Endodermal cell (in vitro differentiated cells): ENCODE data around the gene ZNF705A. TPM values are rescaled to one million over a fixed set of nuclear protein-coding genes. Genes with fewer than 3 reads are reported as not detected.
A peak's percentile ranks its signal among the peaks of the same experiment; 100 is the strongest.
"Not testable (repeated sequence)": the region's sequence is repeated elsewhere in the genome, so short reads cannot be mapped to it uniquely, and the experiment has no call there.

ENCODE experiments used
- DNase-seq: peaks from one replicate; pipeline ENCODE4 v3.0.0-alpha.2; 2017
- H3K27ac ChIP-seq: 2 replicates; pipeline ENCODE4 v1.5.1; 2013; ENCODE audit warnings: mild to moderate bottlenecking, low read depth, low read length, moderate library complexity
- H3K27me3 ChIP-seq: 2 replicates; pipeline ENCODE4 v1.6.1; 2013; ENCODE audit warnings: mild to moderate bottlenecking, low read length, moderate library complexity; ENCODE audit not compliant: insufficient read depth, control insufficient read depth, poor library complexity, severe bottlenecking
- H3K36me3 ChIP-seq: 2 replicates; pipeline ENCODE4 v1.7.0; 2013; ENCODE audit warnings: mild to moderate bottlenecking, low read length, moderate library complexity; ENCODE audit not compliant: control insufficient read depth, insufficient read depth
- H3K4me1 ChIP-seq: one replicate; pipeline ENCODE4 v1.7.0; 2013; ENCODE audit warnings: low read length; ENCODE audit not compliant: control insufficient read depth, insufficient read depth
- H3K4me3 ChIP-seq: 2 replicates; pipeline ENCODE4 v1.5.1; 2013; ENCODE audit warnings: mild to moderate bottlenecking, low read length, moderate library complexity
- H3K9ac ChIP-seq: 2 replicates; pipeline ENCODE4 v1.6.1; 2013; ENCODE audit warnings: mild to moderate bottlenecking, low read length, moderate library complexity; ENCODE audit not compliant: poor library complexity, severe bottlenecking; ENCODE audit errors: extremely low read depth
- H3K9me3 ChIP-seq: 2 replicates; pipeline ENCODE4 v1.6.1; 2013; ENCODE audit warnings: mild to moderate bottlenecking, low read length, moderate library complexity; ENCODE audit not compliant: control insufficient read depth
- H3K27ac Mint-ChIP-seq: 2 replicates; pipeline ENCODE4 v1.8.0; 2020; ENCODE audit warnings: mixed read lengths
- H3K27me3 Mint-ChIP-seq: 2 replicates; pipeline ENCODE4 v1.8.0; 2021; ENCODE audit warnings: mild to moderate bottlenecking, mixed read lengths; ENCODE audit not compliant: insufficient read depth
- H3K36me3 Mint-ChIP-seq: 2 replicates; pipeline ENCODE4 v1.8.0; 2020; ENCODE audit warnings: low read depth, mixed read lengths
- H3K4me1 Mint-ChIP-seq: 2 replicates; pipeline ENCODE4 v1.8.0; 2020; ENCODE audit warnings: mixed read lengths
- H3K4me3 Mint-ChIP-seq: 2 replicates; pipeline ENCODE4 v1.8.0; 2020; ENCODE audit warnings: mild to moderate bottlenecking, moderate library complexity, mixed read lengths
- H3K9me3 Mint-ChIP-seq: 2 replicates; pipeline ENCODE4 v1.8.0; 2020; ENCODE audit warnings: mild to moderate bottlenecking, mixed read lengths
- CTCF ChIP-seq: fragments of 200-600 bp; sonication (generic); conservative IDR thresholded peaks from 2 replicates; pipeline ENCODE4 v1.5.0; 2021; ENCODE audit warnings: antibody characterized with exemption, mild to moderate bottlenecking
- WGBS, 2 experiments: methylation state at CpG; one replicate each; pipeline versions ENCODE4 v1.1.5 to v1.1.7; 2013; ENCODE audit warnings: missing lambda C conversion rate in 2 of 2, mixed read lengths in 1 of 2; ENCODE audit not compliant: insufficient coverage in 1 of 2, insufficient read length in 1 of 2; 5-methylcytosine and 5-hydroxymethylcytosine counted together
- total RNA-seq, 2 donors: library from RNA; stranded (reverse); fragmentation: NEBNext Ultra II Directional in 1 of 2; extraction: Animal tissue kit (Norgen Biotek cat#: 25700) in 1 of 2; gene quantifications; 2 replicates in 1 of 2; 3 replicates in 1 of 2; pipeline ENCODE4 v1.2.1, GENCODE V29; 2021

ZNF705A gene
- total RNA-seq, 2 donors from 2014 or later: not detected

GRCh38 chr12:8157484-8158198 lies 826 bp downstream of the ZNF705A start:
- peaks cover 4% of the 10 kb centered on the region for H3K4me1 Mint-ChIP-seq
- TF ChIP-seq CTCF: no peak
- H3K4me3 Mint-ChIP-seq: no peak overlapping the region
- H3K27ac Mint-ChIP-seq: no peak overlapping the region
- no peak for DNase-seq
- Histone ChIP-seq H3K9me3 (no peaks in the 10 kb centered on the region), H3K36me3 (no peaks in the 10 kb centered on the region), H3K9ac (no peak overlapping the region), H3K4me1 (no peaks in the 10 kb centered on the region), H3K27ac (no peak overlapping the region), H3K4me3 (no peak overlapping the region), H3K27me3 (no peaks in the 10 kb centered on the region)
- H3K27me3 Mint-ChIP-seq: peaks cover 8% of the 10 kb centered on the region
- H3K36me3 Mint-ChIP-seq: no peaks in the 10 kb centered on the region
- no peaks in the 10 kb centered on the region for H3K9me3 Mint-ChIP-seq

GRCh38 chr12:8172911-8173310 lies 16.1 kb downstream of the ZNF705A start:
- not testable (repeated sequence) for H3K27ac ChIP-seq, DNase-seq, H3K9me3 ChIP-seq, H3K4me1 ChIP-seq, H3K4me3 Mint-ChIP-seq, H3K4me1 Mint-ChIP-seq, H3K27ac Mint-ChIP-seq, H3K36me3 ChIP-seq, H3K4me3 ChIP-seq, H3K9me3 Mint-ChIP-seq, H3K36me3 Mint-ChIP-seq, H3K27me3 ChIP-seq, H3K9ac ChIP-seq
- WGBS, 2 experiments: 92 to 96% methylated on average over 2 of the region's 2 CpGs
- H3K27me3 Mint-ChIP-seq: peaks cover 13% of the 10 kb centered on the region

- H3K4me3 ChIP-seq, H3K36me3 Mint-ChIP-seq, H3K9me3 ChIP-seq, H3K4me1 ChIP-seq, H3K27ac Mint-ChIP-seq, H3K27me3 ChIP-seq, H3K36me3 ChIP-seq, H3K4me1 Mint-ChIP-seq, H3K27me3 Mint-ChIP-seq, H3K27ac ChIP-seq, H3K9ac ChIP-seq: not testable (repeated sequence)
- DNase-seq: peak; percentile 94
- Mint-ChIP-seq H3K9me3 (peaks cover 21% of the 10 kb centered on the region), H3K4me3 (peak overlapping the region; percentile 58)
- 20% methylated on average over 43 of the region's 43 CpGs; no CpG with 5 or more reads in 1 of the 2 experiments for WGBS, 2 experiments
- peak; percentile 94 for TF ChIP-seq CTCF
These were observed 23.3 kb downstream of the ZNF705A start for GRCh38 chr12:8179989-8180585.

GRCh38 chr12:8181271-8181670 lies 24.5 kb downstream of the ZNF705A start:
- H3K4me3 ChIP-seq, H3K27ac Mint-ChIP-seq: not testable (repeated sequence)

GRCh38 chr12:8182923-8183322 lies 26.1 kb downstream of the ZNF705A start:
- H3K4me3 Mint-ChIP-seq, H3K4me1 ChIP-seq, H3K36me3 ChIP-seq, H3K9ac ChIP-seq, H3K36me3 Mint-ChIP-seq, DNase-seq, H3K4me3 ChIP-seq, H3K27me3 ChIP-seq, H3K27ac Mint-ChIP-seq, H3K9me3 ChIP-seq, H3K27me3 Mint-ChIP-seq, H3K27ac ChIP-seq: not testable (repeated sequence)
- 98% methylated on average over 4 of the region's 7 CpGs; no CpG with 5 or more reads in 1 of the 2 experiments for WGBS, 2 experiments
- Mint-ChIP-seq H3K9me3 (peaks cover 21% of the 10 kb centered on the region), H3K4me1 (peaks cover 10% of the 10 kb centered on the region)

More at GRCh38 chr12:8181271-8181670, 24.5 kb downstream of the ZNF705A start:
- not testable (repeated sequence) for H3K9ac ChIP-seq, H3K9me3 ChIP-seq, H3K36me3 Mint-ChIP-seq, DNase-seq, H3K4me1 Mint-ChIP-seq, H3K27ac ChIP-seq, H3K27me3 Mint-ChIP-seq, H3K27me3 ChIP-seq, H3K4me1 ChIP-seq, H3K36me3 ChIP-seq
- H3K9me3 Mint-ChIP-seq: peaks cover 21% of the 10 kb centered on the region
- H3K4me3 Mint-ChIP-seq: peak overlapping the region; percentile 58

- H3K9me3 Mint-ChIP-seq: peaks cover 21% of the 10 kb centered on the region
- H3K27ac ChIP-seq, H3K9me3 ChIP-seq, H3K27me3 ChIP-seq, H3K4me1 ChIP-seq, H3K4me3 ChIP-seq, H3K36me3 ChIP-seq, H3K27me3 Mint-ChIP-seq, H3K4me3 Mint-ChIP-seq, DNase-seq, H3K9ac ChIP-seq, H3K36me3 Mint-ChIP-seq, H3K27ac Mint-ChIP-seq: not testable (repeated sequence)
- peaks cover 10% of the 10 kb centered on the region for H3K4me1 Mint-ChIP-seq
- 85 to 95% methylated on average over 2 to 17 of the region's 23 CpGs for WGBS, 2 experiments
These were observed 26.5 kb downstream of the ZNF705A start for GRCh38 chr12:8183346-8183745.
